SK-N-DZ (cell line): Measurements from ENCODE around the gene ZNF813.
"Not testable (repeated sequence)": the region's sequence is repeated elsewhere in the genome, so short reads cannot be mapped to it uniquely, and the experiment has no call there.

Source experiments
- DNase-seq: peaks from one replicate; pipeline ENCODE4 v3.0.0-alpha.2; 2015; ENCODE audit warnings: low spot score

The ZNF813 gene

GRCh38 chr19:53483751-53484150 lies 16.2 kb downstream of the ZNF813 start:
- not testable (repeated sequence) for DNase-seq

GRCh38 chr19:53485046-53486004 lies 17.8 kb downstream of the ZNF813 start:
- DNase-seq, result no peak

GRCh38 chr19:53492153-53492552 lies 24.6 kb downstream of the ZNF813 start:
- DNase-seq, result no peak

- DNase-seq, result not testable (repeated sequence)
Observed at GRCh38 chr19:53497311-53498023, 29.9 kb downstream of the ZNF813 start.

- DNase-seq, result not testable (repeated sequence)
Observed at GRCh38 chr19:53498024-53498395, 30.5 kb downstream of the ZNF813 start.

- DNase-seq, result peak; percentile 23
Observed at GRCh38 chr19:53503151-53503550, 35.6 kb downstream of the ZNF813 start.

- DNase-seq, result not testable (repeated sequence)
Observed at GRCh38 chr19:53503671-53504364, 36.3 kb downstream of the ZNF813 start.

- DNase-seq, result peak; percentile 22
Observed at GRCh38 chr19:53504365-53504703, 36.8 kb downstream of the ZNF813 start.

- DNase-seq, result no peak
Observed at GRCh38 chr19:53504885-53505284, 37.4 kb downstream of the ZNF813 start.

GRCh38 chr19:53506728-53507127 lies 39.2 kb downstream of the ZNF813 start:
- DNase-seq, result no peak

GRCh38 chr19:53507523-53508442 lies 40.2 kb downstream of the ZNF813 start:
- DNase-seq, result no peak

- DNase-seq, result no peak
Observed at GRCh38 chr19:53509443-53509842, 41.9 kb downstream of the ZNF813 start.

GRCh38 chr19:53509845-53510244 lies 42.3 kb downstream of the ZNF813 start:
- DNase-seq, result no peak

- DNase-seq, result no peak
Observed at GRCh38 chr19:53511357-53511756, 43.8 kb downstream of the ZNF813 start.

GRCh38 chr19:53511933-53512374 lies 44.4 kb downstream of the ZNF813 start:
- peak; percentile 50 for DNase-seq

- DNase-seq, result not testable (repeated sequence)
Observed at GRCh38 chr19:53515047-53515446, 47.5 kb downstream of the ZNF813 start.

GRCh38 chr19:53517114-53517741 lies 49.7 kb downstream of the ZNF813 start:
- no peak for DNase-seq

GRCh38 chr19:53518121-53518520 lies 50.6 kb downstream of the ZNF813 start:
- DNase-seq, result no peak

GRCh38 chr19:53518716-53519115 lies 51.2 kb downstream of the ZNF813 start:
- no peak for DNase-seq

GRCh38 chr19:53519446-53519845 lies 51.9 kb downstream of the ZNF813 start:
- no peak for DNase-seq

GRCh38 chr19:53520163-53520546 lies 52.6 kb downstream of the ZNF813 start:
- no peak for DNase-seq
